GM12891 (cell line): ENCODE results near the gene FBXO21.

Source experiments
- POLR2A ChIP-seq: IDR thresholded peaks from 2 replicates; pipeline ENCODE4 v1.6.1; 2011; ENCODE audit warnings: low read depth, low read length, control low read depth
- POU2F2 ChIP-seq: IDR thresholded peaks from 2 replicates; pipeline ENCODE4 v1.6.1; 2011; ENCODE audit warnings: low read depth, mild to moderate bottlenecking, control low read depth, low read length, moderate library complexity

GRCh38 chr12:117149431-117149830, 40.8 kb downstream of the FBXO21 start:
- TF ChIP-seq POU2F2 (no peak), POLR2A (no peak)
